Caco-2 (cell line): ENCODE results near the gene UTP11. TPM values are rescaled to one million over a fixed set of nuclear protein-coding genes. Genes with fewer than 3 reads are reported as not detected.

Experiments
- BruUV-seq: library from RNA; stranded (reverse); fragments of 400-500 nt; replicated peaks from 2 replicates; lab custom pipeline; 2021; lab: Mats Ljungman, UMichigan
- CTCF ChIA-PET: fragments of 300-600 bp; sonication (Branson Sonifier 250); formaldehyde crosslinking; loops from one replicate; lab custom pipeline; 2022; ENCODE audit warnings: antibody characterized with exemption; lab: Charles Lee
- POLR2A ChIA-PET: fragments of 300-600 bp; sonication (Branson Sonifier 250); formaldehyde crosslinking; loops from one replicate; lab custom pipeline; 2022; ENCODE audit warnings: antibody characterized with exemption; lab: Charles Lee
- DNase-seq, 2 experiments: peaks; one replicate each; pipeline versions ENCODE4 v3.0.0 to v3.0.0-alpha.2; 2020 to 2022
- H3K27me3 ChIP-seq: replicated peaks from 2 replicates; pipeline ENCODE4 v1.6.0; 2011; ENCODE audit warnings: low read length; ENCODE audit not compliant: control insufficient read depth, insufficient read depth
- H3K36me3 ChIP-seq: 2 replicates; pipeline ENCODE4 v1.5.1; 2011; ENCODE audit warnings: low read length; ENCODE audit not compliant: control insufficient read depth, insufficient read depth
- H3K4me1 ChIP-seq: fragments of 250-450 bp; sonication (Bioruptor Pico); 2 replicates; pipeline ENCODE4 v1.5.1; 2020; ENCODE audit warnings: mild to moderate bottlenecking
- H3K4me3 ChIP-seq: 2 replicates; pipeline ENCODE4 v1.5.1; 2011; ENCODE audit warnings: low read depth, mild to moderate bottlenecking, control low read depth, low read length
- H3K9me3 ChIP-seq: fragments of 250-450 bp; sonication (Bioruptor Pico); 2 replicates; pipeline ENCODE4 v1.5.1; 2020; ENCODE audit warnings: mild to moderate bottlenecking, moderate library complexity
- H3K27ac Mint-ChIP-seq: one replicate; pipeline ENCODE4 v1.8.0; 2022; ENCODE audit warnings: mixed read lengths; ENCODE audit not compliant: unreplicated experiment
- H3K27me3 Mint-ChIP-seq: one replicate; pipeline ENCODE4 v1.8.0; 2022; ENCODE audit warnings: mixed read lengths; ENCODE audit not compliant: insufficient read depth, unreplicated experiment
- H3K36me3 Mint-ChIP-seq: one replicate; pipeline ENCODE4 v1.8.0; 2022; ENCODE audit warnings: mild to moderate bottlenecking, mixed read lengths; ENCODE audit not compliant: insufficient read depth, unreplicated experiment
- H3K4me1 Mint-ChIP-seq: one replicate; pipeline ENCODE4 v1.8.0; 2022; ENCODE audit warnings: low read depth, mixed read lengths; ENCODE audit not compliant: unreplicated experiment
- H3K4me3 Mint-ChIP-seq: one replicate; pipeline ENCODE4 v1.8.0; 2022; ENCODE audit warnings: mild to moderate bottlenecking, moderate library complexity, mixed read lengths; ENCODE audit not compliant: unreplicated experiment
- H3K9me3 Mint-ChIP-seq: one replicate; pipeline ENCODE4 v1.8.0; 2022; ENCODE audit warnings: mixed read lengths; ENCODE audit not compliant: unreplicated experiment
- intact Hi-C: fragments of 100-400 bp; cut with micrococcal nuclease; formaldehyde crosslinking; loops from one replicate; pipeline ENCODE4 v1.10.0; 2022; ENCODE audit not compliant: unreplicated experiment
- total RNA-seq: library from RNA; stranded (reverse); gene quantifications from 2 replicates; pipeline ENCODE4 v1.2.3, GENCODE V29; 2022
- TF ChIP-seq, protein P1 (sequence below), 2 experiments: fragments of 200-600 bp in 1 of 2; IDR thresholded peaks; 1 replicate in 1 of 2; 2 replicates in 1 of 2; pipeline versions ENCODE4 v1.5.1 to v1.8.0; 2011 to 2022; ENCODE audit warnings: antibody characterized with exemption in 1 of 2, control low read depth in 1 of 2, inconsistent platforms in 1 of 2, low read depth in 1 of 2, low read length in 1 of 2, mild to moderate bottlenecking in 1 of 2, moderate library complexity in 1 of 2; ENCODE audit not compliant: insufficient read depth in 1 of 2, severe bottlenecking in 1 of 2, unreplicated experiment in 1 of 2

The UTP11 gene
- total RNA-seq, 1 experiment from 2014 or later, result 29.1 TPM

DNA sequence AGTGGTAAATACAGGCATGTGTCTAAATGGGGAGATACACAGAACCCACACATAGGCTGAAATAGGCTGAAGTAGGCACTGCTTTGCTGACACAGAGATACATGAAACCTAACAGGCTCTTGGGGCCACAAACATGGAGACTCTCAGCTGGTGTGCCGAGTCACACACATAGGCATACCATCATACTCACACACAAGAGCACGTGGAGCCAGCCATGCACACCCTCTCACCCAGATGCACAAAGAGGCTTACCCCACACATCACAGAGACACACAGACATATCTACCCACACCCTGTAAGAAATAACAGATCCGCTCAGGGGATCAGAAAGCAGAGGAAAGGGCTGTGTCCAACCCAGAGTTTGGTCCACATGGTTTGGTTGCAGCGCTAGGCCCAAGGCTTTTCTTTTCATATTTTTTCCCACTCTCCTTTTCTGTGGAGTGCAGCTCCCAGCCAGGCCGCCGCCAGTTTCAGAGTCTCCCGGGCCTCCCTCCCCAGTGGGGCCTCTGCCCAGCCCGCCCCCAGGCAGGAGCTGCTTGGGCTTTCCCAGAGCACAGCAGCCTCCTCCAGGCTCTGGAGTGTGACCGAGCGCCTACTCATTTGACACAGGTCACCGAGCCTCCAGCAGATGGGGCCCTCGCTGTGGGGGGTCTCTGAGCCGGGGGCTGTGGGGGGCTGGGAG, 38.0 kb downstream of the UTP11 start:
- POLR2A ChIA-PET, result no interaction called here
- H3K27me3 ChIP-seq, result no peaks in the 10 kb centered on the region
- no peak for DNase-seq
- no peaks in the 10 kb centered on the region for H3K9me3 ChIP-seq
- no peak overlapping the region for H3K4me3 ChIP-seq
- no peaks in the 10 kb centered on the region for H3K36me3 Mint-ChIP-seq
- H3K27me3 Mint-ChIP-seq, result no peaks in the 10 kb centered on the region
- H3K4me1 ChIP-seq, result no peaks in the 10 kb centered on the region
- H3K27ac Mint-ChIP-seq, result no peak overlapping the region
- no peaks in the 10 kb centered on the region for H3K9me3 Mint-ChIP-seq
- intact Hi-C loops, result no loop called here
- CTCF ChIA-PET, result interaction anchor here (0.6 kb wide), 1 partner anchor 700 kb away, joined by 3 read pairs; no protein-coding TSS in a partner anchor
- BruUV-seq, result no TSS peak
- no peaks in the 10 kb centered on the region for H3K4me1 Mint-ChIP-seq
- H3K4me3 Mint-ChIP-seq, result no peak overlapping the region
- TF ChIP-seq, protein P1, sequence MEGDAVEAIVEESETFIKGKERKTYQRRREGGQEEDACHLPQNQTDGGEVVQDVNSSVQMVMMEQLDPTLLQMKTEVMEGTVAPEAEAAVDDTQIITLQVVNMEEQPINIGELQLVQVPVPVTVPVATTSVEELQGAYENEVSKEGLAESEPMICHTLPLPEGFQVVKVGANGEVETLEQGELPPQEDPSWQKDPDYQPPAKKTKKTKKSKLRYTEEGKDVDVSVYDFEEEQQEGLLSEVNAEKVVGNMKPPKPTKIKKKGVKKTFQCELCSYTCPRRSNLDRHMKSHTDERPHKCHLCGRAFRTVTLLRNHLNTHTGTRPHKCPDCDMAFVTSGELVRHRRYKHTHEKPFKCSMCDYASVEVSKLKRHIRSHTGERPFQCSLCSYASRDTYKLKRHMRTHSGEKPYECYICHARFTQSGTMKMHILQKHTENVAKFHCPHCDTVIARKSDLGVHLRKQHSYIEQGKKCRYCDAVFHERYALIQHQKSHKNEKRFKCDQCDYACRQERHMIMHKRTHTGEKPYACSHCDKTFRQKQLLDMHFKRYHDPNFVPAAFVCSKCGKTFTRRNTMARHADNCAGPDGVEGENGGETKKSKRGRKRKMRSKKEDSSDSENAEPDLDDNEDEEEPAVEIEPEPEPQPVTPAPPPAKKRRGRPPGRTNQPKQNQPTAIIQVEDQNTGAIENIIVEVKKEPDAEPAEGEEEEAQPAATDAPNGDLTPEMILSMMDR (IDR thresholded peaks at IDR 0.05; ENCODE audit: insufficient read depth in 1 of 2, low read depth in 1 of 2, low read length in 1 of 2, severe bottlenecking in 1 of 2, unreplicated experiment in 1 of 2), result no peak
- H3K36me3 ChIP-seq, result no peaks in the 10 kb centered on the region

DNA sequence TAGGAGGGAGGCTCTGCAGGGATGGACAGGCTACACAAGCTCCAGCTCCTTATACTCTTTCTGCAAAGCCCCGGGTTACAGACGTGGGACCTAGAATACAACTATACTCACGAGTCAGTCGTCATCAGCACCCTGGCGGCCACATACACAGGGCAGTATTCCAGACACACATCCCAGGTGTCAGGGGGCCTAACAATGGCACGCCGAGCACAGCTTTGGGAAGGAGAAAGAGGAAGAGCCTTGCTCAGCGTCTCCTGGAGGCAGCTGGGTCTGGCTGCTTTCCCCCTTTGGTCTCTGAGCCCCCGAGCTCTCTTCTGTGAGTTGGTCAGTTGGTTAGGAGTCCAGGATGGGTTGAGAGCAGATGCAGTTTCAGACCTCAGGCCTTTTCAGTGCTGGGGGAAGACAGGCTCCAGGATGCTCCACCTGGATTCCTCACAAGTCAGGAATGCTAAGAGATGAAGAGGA, 38.6 kb downstream of the UTP11 start:
- no peaks in the 10 kb centered on the region for H3K36me3 Mint-ChIP-seq
- H3K9me3 Mint-ChIP-seq, result no peaks in the 10 kb centered on the region
- Histone ChIP-seq H3K36me3 (no peaks in the 10 kb centered on the region), H3K9me3 (no peaks in the 10 kb centered on the region), H3K27me3 (no peaks in the 10 kb centered on the region), H3K4me3 (no peak overlapping the region), H3K4me1 (no peaks in the 10 kb centered on the region)
- no peaks in the 10 kb centered on the region for H3K4me1 Mint-ChIP-seq
- ChIA-PET CTCF (no interaction called here), POLR2A (no interaction called here)
- BruUV-seq, result no TSS peak
- no peaks in the 10 kb centered on the region for H3K27me3 Mint-ChIP-seq
- intact Hi-C loops, result no loop called here
- H3K27ac Mint-ChIP-seq, result no peak overlapping the region
- no peak for DNase-seq
- H3K4me3 Mint-ChIP-seq, result no peak overlapping the region
- TF ChIP-seq, protein P1 (IDR thresholded peaks at IDR 0.05; ENCODE audit: insufficient read depth in 1 of 2, low read depth in 1 of 2, low read length in 1 of 2, severe bottlenecking in 1 of 2, unreplicated experiment in 1 of 2), result no peak

GRCh38 chr1:38052750-38053415, 40.3 kb downstream of the UTP11 start:
- Mint-ChIP-seq H3K9me3 (no peaks in the 10 kb centered on the region), H3K27me3 (no peaks in the 10 kb centered on the region), H3K27ac (no peak overlapping the region), H3K4me3 (no peak overlapping the region), H3K36me3 (no peaks in the 10 kb centered on the region), H3K4me1 (no peaks in the 10 kb centered on the region)
- TF ChIP-seq, protein P1 (IDR thresholded peaks at IDR 0.05; ENCODE audit: insufficient read depth in 1 of 2, low read depth in 1 of 2, low read length in 1 of 2, severe bottlenecking in 1 of 2, unreplicated experiment in 1 of 2), result no peak
- no peak for DNase-seq
- H3K9me3 ChIP-seq, result no peaks in the 10 kb centered on the region
- ChIA-PET CTCF (no interaction called here), POLR2A (no interaction called here)
- H3K4me1 ChIP-seq, result no peaks in the 10 kb centered on the region
- no peaks in the 10 kb centered on the region for H3K27me3 ChIP-seq
- no peaks in the 10 kb centered on the region for H3K36me3 ChIP-seq
- H3K4me3 ChIP-seq, result no peak overlapping the region
- intact Hi-C loops, result no loop called here
- BruUV-seq, result no TSS peak
